ENCODE results near the gene APC2. TPM values are rescaled to one million over a fixed set of nuclear protein-coding genes. Genes with fewer than 3 reads are reported as not detected.

APC2 gene
- total RNA-seq, 2 donors from 2014 or later: 0.05 to 2.2 TPM

DNA sequence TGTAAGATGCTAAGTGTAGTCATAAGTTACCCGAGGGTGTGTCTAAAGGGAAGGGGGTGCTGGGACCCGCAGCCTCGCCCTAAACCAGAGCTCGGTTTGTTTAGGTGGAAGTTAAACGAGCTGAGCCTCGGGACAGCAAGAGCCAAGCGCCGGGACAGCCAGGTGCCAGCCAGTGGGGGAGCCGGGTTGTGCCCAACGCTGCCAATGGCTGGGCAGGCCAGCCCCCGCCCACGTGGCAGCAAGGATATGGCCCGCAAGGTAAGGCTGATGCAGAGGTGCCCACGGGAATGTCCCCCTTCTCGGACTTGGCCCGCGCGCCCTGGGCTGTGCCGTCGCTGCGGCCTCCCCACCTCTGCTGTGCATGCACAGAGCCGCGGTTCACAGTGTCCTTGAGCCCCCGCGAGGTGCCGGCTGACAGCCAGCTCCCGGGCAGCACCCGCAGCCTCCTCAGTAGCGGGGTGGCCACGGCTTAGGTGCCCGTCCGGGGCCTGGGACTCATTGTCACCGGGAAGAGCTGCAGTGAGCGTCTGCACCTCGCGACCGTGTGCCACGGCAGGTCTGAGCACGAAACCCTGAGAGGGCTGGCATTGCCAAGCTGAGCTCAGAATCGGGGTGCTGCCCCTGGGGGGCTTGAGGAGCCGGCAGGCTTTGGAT, 21.1 kb upstream of the APC2 start:
- Histone ChIP-seq H3K9me3 (no peaks in the 10 kb centered on the region), H3K27ac (no peak overlapping the region), H3K27me3 (replicated peaks; ENCODE audit: insufficient read depth) (no peaks in the 10 kb centered on the region), H3K36me3 (peaks cover 6 to 23% of the 10 kb centered on the region in 2 donors), H3K4me3 (no peak overlapping the region), H3K4me1 (replicated peaks) (no peaks in the 10 kb centered on the region)
- TF ChIP-seq, protein P1, sequence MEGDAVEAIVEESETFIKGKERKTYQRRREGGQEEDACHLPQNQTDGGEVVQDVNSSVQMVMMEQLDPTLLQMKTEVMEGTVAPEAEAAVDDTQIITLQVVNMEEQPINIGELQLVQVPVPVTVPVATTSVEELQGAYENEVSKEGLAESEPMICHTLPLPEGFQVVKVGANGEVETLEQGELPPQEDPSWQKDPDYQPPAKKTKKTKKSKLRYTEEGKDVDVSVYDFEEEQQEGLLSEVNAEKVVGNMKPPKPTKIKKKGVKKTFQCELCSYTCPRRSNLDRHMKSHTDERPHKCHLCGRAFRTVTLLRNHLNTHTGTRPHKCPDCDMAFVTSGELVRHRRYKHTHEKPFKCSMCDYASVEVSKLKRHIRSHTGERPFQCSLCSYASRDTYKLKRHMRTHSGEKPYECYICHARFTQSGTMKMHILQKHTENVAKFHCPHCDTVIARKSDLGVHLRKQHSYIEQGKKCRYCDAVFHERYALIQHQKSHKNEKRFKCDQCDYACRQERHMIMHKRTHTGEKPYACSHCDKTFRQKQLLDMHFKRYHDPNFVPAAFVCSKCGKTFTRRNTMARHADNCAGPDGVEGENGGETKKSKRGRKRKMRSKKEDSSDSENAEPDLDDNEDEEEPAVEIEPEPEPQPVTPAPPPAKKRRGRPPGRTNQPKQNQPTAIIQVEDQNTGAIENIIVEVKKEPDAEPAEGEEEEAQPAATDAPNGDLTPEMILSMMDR (IDR thresholded peaks at IDR 0.05): no peak
- TF ChIP-seq POLR2A (IDR thresholded peaks at IDR 0.05) (no peak), POLR2AphosphoS5 (IDR thresholded peaks at IDR 0.05) (no peak)
- intact Hi-C loops (cut with DNase I): no loop called here
- 78% methylated on average over 40 of the region's 41 CpGs for WGBS
- no peak for DNase-seq (ENCODE audit: low spot score)

DNA sequence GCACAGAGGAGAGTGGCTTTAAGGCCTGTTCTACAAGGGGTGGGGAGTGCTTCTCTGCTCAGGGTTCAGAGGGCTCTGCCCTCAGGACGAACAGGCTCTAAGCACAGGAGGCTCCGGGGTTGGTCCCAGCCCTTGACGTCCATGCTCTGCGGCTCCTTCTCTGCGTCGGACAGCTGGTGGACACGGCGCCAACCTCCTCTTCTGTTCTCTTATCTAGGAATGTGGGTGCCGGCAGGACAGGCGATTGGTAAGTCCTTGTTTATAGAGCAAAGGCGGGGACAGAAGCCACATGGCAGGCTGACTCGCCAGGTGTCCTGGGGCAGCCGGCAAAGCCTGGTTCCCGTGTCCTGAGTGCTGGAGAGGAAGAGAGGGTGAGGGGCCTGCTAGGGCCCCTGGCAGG, 20.2 kb upstream of the APC2 start:
- Histone ChIP-seq H3K4me3 (no peak overlapping the region), H3K27me3 (replicated peaks; ENCODE audit: insufficient read depth) (no peaks in the 10 kb centered on the region), H3K36me3 (peaks cover 6 to 32% of the 10 kb centered on the region in 2 donors), H3K9me3 (no peaks in the 10 kb centered on the region), H3K4me1 (replicated peaks) (no peaks in the 10 kb centered on the region), H3K27ac (no peak overlapping the region)
- TF ChIP-seq POLR2A (IDR thresholded peaks at IDR 0.05) (no peak), POLR2AphosphoS5 (IDR thresholded peaks at IDR 0.05) (peak; percentile 32)
- 56% methylated on average over 6 of the region's 14 CpGs for WGBS
- intact Hi-C loops (cut with DNase I): no loop called here
- DNase-seq (ENCODE audit: low spot score): no peak

DNA sequence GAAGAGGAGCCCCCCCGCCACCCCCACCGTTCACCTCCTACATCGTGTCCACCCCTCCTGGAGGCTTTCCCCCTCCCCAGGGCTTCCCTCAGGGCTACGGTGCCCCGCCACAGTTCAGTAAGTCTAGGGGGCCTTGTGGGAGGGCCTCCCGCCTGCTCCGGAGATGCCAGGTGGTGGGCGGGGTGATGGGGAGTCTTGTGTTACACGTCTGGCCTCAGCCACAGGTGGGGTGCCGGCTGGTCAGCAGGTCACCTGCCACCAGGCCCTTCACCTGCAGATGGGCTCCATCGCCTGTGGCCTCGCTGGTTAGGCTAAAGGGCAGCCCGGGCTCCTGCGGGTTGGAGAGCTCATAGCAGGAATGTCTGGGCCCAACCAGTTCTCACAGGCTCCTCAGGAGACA, 19.7 kb upstream of the APC2 start:
- intact Hi-C loops (cut with DNase I): no loop called here
- no peaks in the 10 kb centered on the region for H3K27me3 ChIP-seq (replicated peaks; ENCODE audit: insufficient read depth)
- H3K36me3 ChIP-seq: peaks cover 6 to 32% of the 10 kb centered on the region in 2 donors
- WGBS: 82% methylated on average over 14 of the region's 14 CpGs
- no peak for TF ChIP-seq POLR2AphosphoS5 (IDR thresholded peaks at IDR 0.05)
- no peak for TF ChIP-seq POLR2A (IDR thresholded peaks at IDR 0.05)
- TF ChIP-seq, protein P1 (IDR thresholded peaks at IDR 0.05): no peak
- no peak overlapping the region for H3K27ac ChIP-seq
- no peak for DNase-seq (ENCODE audit: low spot score)
- H3K9me3 ChIP-seq: no peaks in the 10 kb centered on the region
- no peaks in the 10 kb centered on the region for H3K4me1 ChIP-seq (replicated peaks)
- H3K4me3 ChIP-seq: no peak overlapping the region

DNA sequence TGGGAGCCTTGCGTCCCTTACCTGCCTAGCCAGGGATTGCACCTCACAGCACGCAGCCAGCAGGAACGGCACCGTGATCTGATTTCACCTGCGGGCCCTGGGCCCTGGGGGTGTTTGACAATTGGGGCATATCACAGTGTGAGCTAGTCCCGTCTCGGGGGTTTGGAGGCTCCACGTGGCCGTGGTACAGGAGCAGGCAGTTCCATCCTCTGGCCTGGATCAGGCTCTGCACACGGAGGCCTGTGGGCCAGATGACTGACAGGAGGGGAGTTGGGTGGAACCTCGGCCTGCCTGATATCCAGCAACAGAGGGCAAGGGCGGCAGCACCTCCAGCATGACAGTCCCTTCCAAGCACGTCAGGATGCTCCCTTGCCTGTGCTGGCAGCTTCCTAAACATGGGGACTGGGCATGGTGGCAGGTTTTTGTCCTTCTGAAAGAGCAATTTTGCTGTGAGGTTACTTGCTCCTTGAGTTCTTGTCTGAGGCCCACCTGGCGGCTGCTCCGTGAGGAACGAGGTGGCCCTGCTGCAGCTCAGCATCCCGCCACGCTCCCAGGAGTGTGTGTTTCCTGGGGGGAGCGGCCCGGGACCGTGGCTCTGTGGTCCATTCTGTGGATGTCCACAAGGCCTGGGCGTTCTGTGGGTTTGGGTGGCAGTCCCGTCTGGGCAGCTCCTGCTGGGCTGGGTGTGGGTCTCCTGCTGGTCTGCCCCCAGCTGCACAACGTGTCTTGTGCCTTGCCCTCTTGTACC, 18.0 kb upstream of the APC2 start:
- Histone ChIP-seq H3K27me3 (replicated peaks; ENCODE audit: insufficient read depth) (no peaks in the 10 kb centered on the region), H3K27ac (no peak overlapping the region), H3K9me3 (no peaks in the 10 kb centered on the region), H3K36me3 (peaks cover 6 to 32% of the 10 kb centered on the region in 2 donors), H3K4me3 (no peak overlapping the region), H3K4me1 (replicated peaks) (no peaks in the 10 kb centered on the region)
- intact Hi-C loops (cut with DNase I): no loop called here
- 84% methylated on average over 19 of the region's 24 CpGs for WGBS
- TF ChIP-seq, protein P1 (IDR thresholded peaks at IDR 0.05): no peak
- TF ChIP-seq POLR2A (IDR thresholded peaks at IDR 0.05): no peak
- TF ChIP-seq POLR2AphosphoS5 (IDR thresholded peaks at IDR 0.05): no peak
- DNase-seq (ENCODE audit: low spot score): no peak

DNA sequence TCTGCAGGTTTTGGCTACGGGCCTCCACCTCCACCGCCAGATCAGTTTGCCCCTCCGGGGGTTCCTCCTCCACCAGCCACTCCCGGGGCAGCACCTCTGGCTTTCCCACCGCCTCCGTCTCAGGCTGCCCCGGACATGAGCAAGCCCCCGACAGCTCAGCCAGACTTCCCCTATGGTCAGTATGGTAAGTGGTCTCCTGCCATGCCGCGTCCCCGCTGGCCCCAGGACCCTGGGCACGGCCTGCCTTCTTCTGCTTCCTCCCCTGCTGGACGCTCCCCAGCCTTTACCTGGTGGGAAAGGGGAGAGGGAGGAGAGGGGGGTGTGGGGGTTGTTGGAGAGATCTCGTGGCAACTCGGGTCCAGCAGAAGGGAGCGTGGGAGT, 17.4 kb upstream of the APC2 start:
- DNase-seq (ENCODE audit: low spot score): no peak
- peaks cover 6 to 32% of the 10 kb centered on the region in 2 donors for H3K36me3 ChIP-seq
- H3K27ac ChIP-seq: no peak overlapping the region
- H3K4me1 ChIP-seq (replicated peaks): no peaks in the 10 kb centered on the region
- intact Hi-C loops (cut with DNase I): no loop called here
- TF ChIP-seq POLR2A (IDR thresholded peaks at IDR 0.05) (no peak), POLR2AphosphoS5 (IDR thresholded peaks at IDR 0.05) (no peak)
- TF ChIP-seq, protein P1 (IDR thresholded peaks at IDR 0.05): no peak
- no peaks in the 10 kb centered on the region for H3K9me3 ChIP-seq
- H3K27me3 ChIP-seq (replicated peaks; ENCODE audit: insufficient read depth): no peaks in the 10 kb centered on the region
- no peak overlapping the region for H3K4me3 ChIP-seq
- WGBS: 89% methylated on average over 16 of the region's 16 CpGs

Measured in prostate gland (tissue), 2 donors.